ENCODE measurements around the gene TCERG1L. TPM values are rescaled to one million over a fixed set of nuclear protein-coding genes. Genes with fewer than 3 reads are reported as not detected.

The TCERG1L gene
- total and polyA plus RNA-seq, 10 donors: 0.03 to 1.2 (median 0.30) TPM; not detected in 3

- TF ChIP-seq POLR2A (IDR thresholded peaks at IDR 0.05): no peak
- TF ChIP-seq, protein P1, sequence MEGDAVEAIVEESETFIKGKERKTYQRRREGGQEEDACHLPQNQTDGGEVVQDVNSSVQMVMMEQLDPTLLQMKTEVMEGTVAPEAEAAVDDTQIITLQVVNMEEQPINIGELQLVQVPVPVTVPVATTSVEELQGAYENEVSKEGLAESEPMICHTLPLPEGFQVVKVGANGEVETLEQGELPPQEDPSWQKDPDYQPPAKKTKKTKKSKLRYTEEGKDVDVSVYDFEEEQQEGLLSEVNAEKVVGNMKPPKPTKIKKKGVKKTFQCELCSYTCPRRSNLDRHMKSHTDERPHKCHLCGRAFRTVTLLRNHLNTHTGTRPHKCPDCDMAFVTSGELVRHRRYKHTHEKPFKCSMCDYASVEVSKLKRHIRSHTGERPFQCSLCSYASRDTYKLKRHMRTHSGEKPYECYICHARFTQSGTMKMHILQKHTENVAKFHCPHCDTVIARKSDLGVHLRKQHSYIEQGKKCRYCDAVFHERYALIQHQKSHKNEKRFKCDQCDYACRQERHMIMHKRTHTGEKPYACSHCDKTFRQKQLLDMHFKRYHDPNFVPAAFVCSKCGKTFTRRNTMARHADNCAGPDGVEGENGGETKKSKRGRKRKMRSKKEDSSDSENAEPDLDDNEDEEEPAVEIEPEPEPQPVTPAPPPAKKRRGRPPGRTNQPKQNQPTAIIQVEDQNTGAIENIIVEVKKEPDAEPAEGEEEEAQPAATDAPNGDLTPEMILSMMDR (IDR thresholded peaks at IDR 0.05 in 8 of 11, conservative IDR thresholded peaks at IDR 0.05 in 3 of 11): no peak
- no peak for TF ChIP-seq POLR2AphosphoS5 (IDR thresholded peaks at IDR 0.05)
- Histone ChIP-seq H3K27me3 (replicated peaks in 1 of 7) (peaks cover 0 to 90% (median 26%) of the 10 kb centered on the region in 7 donors), H3K4me3 (no peak overlapping the region), H3K4me1 (peaks cover 3 to 21% (median 17%) of the 10 kb centered on the region in 6 donors), H3K27ac (no peak overlapping the region), H3K36me3 (no peaks in the 10 kb centered on the region), H3K9me3 (no peaks in the 10 kb centered on the region)
- intact Hi-C loops (cut with DNase I; ENCODE audit: low total_unique reads): no loop called here
- DNase-seq: no peak
- WGBS, 5 donors: 56 to 80% (median 66%) methylated on average over 9 of the region's 9 CpGs
Measured at GRCh38 chr10:131315344-131315743, 3.8 kb upstream of the TCERG1L start.

- Histone ChIP-seq H3K27me3 (replicated peaks in 1 of 7) (peaks cover 0 to 90% (median 29%) of the 10 kb centered on the region in 7 donors), H3K27ac (no peak overlapping the region), H3K9me3 (no peaks in the 10 kb centered on the region), H3K4me1 (peaks cover 3 to 24% (median 19%) of the 10 kb centered on the region in 6 donors), H3K4me3 (no peak overlapping the region), H3K36me3 (no peaks in the 10 kb centered on the region)
- TF ChIP-seq POLR2A (IDR thresholded peaks at IDR 0.05) (no peak), POLR2AphosphoS5 (IDR thresholded peaks at IDR 0.05) (no peak)
- TF ChIP-seq, protein P1 (IDR thresholded peaks at IDR 0.05 in 8 of 11, conservative IDR thresholded peaks at IDR 0.05 in 3 of 11): no peak
- DNase-seq: peak; percentile 56
- 60 to 72% (median 70%) methylated on average over 10 of the region's 10 CpGs for WGBS, 5 donors
- intact Hi-C loops (cut with DNase I; ENCODE audit: low total_unique reads): no loop called here
Measured at GRCh38 chr10:131314799-131315198, 3.3 kb upstream of the TCERG1L start.

- Histone ChIP-seq H3K27me3 (replicated peaks in 1 of 7) (peaks cover 0 to 90% (median 34%) of the 10 kb centered on the region in 7 donors), H3K27ac (no peak overlapping the region), H3K4me3 (no peak overlapping the region), H3K9me3 (no peaks in the 10 kb centered on the region), H3K4me1 (peaks cover 3 to 24% (median 19%) of the 10 kb centered on the region in 6 donors), H3K36me3 (no peaks in the 10 kb centered on the region)
- no peak for TF ChIP-seq POLR2A (IDR thresholded peaks at IDR 0.05)
- TF ChIP-seq, protein P1 (IDR thresholded peaks at IDR 0.05 in 8 of 11, conservative IDR thresholded peaks at IDR 0.05 in 3 of 11): no peak
- no peak for TF ChIP-seq POLR2AphosphoS5 (IDR thresholded peaks at IDR 0.05)
- DNase-seq: no peak
- intact Hi-C loops (cut with DNase I; ENCODE audit: low total_unique reads): no loop called here
- 72 to 79% (median 75%) methylated on average over 3 of the region's 3 CpGs for WGBS, 5 donors
Measured at GRCh38 chr10:131314148-131314547, 2.6 kb upstream of the TCERG1L start.

DNA sequence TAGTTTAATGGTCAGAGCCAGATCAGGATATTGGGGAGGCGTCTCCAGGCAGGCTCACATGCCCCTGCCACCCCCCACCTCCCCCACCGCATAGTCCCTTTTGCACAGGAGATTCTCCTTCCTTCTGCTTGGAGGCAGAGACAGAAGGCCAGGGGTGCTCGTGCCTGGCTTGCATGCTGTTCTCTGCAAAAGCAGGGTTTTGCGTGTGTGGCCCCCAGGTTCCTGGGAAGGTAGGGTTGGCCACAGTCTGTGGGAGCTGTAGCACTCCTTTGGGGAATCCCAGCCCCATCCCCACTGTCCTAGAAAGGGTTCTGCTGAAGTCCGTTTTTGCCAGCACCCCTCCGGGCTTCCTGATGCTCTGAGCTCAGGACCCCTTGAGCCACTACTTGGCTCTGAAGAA is 1.9 kb upstream of the TCERG1L start:
- no peaks in the 10 kb centered on the region for H3K36me3 ChIP-seq
- no peak overlapping the region for H3K4me3 ChIP-seq
- TF ChIP-seq, protein P1 (IDR thresholded peaks at IDR 0.05 in 8 of 11, conservative IDR thresholded peaks at IDR 0.05 in 3 of 11): no peak
- TF ChIP-seq POLR2AphosphoS5 (IDR thresholded peaks at IDR 0.05) (no peak), POLR2A (IDR thresholded peaks at IDR 0.05) (no peak)
- peaks cover 0 to 90% (median 36%) of the 10 kb centered on the region in 7 donors for H3K27me3 ChIP-seq (replicated peaks in 1 of 7)
- intact Hi-C loops (cut with DNase I; ENCODE audit: low total_unique reads): no loop called here
- H3K27ac ChIP-seq: no peak overlapping the region
- H3K9me3 ChIP-seq: no peaks in the 10 kb centered on the region
- no peak for DNase-seq
- peaks cover 3 to 24% (median 19%) of the 10 kb centered on the region in 6 donors for H3K4me1 ChIP-seq
- 68 to 77% (median 71%) methylated on average over 6 of the region's 6 CpGs for WGBS, 5 donors
